Hematopoietic multipotent progenitor cell treated with erythropoietin and hydrocortisone succinate and interleukin-3 and kit ligand, for 8 days (in vitro differentiated cells): ENCODE measurements around the gene LCE1C.

ENCODE experiments used
- DNase-seq: peaks from one replicate; pipeline ENCODE4 v3.0.0-alpha.2; 2015

LCE1C gene

DNA sequence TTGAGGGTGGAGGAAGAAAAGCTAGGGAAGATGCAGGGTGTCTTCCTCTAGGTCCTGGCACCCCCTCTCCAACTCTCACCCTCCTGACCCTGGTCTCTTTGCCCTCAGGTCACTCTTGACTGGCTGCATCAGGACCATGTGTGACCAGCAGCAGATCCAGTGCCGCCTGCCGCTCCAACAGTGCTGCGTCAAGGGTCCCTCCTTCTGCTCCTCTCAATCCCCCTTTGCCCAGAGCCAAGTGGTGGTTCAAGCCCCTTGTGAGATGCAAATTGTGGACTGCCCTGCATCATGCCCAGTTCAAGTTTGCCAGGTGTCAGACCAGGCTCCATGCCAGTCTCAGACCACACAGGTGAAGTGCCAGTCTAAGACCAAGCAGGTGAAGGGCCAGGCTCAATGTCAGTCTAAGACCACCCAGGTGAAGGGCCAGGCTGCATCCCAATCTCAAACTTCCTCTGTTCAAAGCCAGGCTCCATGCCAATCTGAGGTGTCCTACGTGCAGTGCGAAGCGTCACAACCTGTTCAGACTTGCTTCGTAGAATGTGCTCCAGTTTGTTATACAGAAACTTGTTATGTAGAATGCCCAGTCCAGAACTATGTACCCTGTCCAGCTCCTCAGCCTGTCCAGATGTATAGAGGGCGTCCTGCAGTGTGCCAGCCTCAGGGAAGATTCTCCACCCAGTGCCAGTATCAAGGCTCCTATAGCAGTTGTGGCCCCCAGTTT, 46.8 kb downstream of the LCE1C start:
- DNase-seq, result no peak

DNA sequence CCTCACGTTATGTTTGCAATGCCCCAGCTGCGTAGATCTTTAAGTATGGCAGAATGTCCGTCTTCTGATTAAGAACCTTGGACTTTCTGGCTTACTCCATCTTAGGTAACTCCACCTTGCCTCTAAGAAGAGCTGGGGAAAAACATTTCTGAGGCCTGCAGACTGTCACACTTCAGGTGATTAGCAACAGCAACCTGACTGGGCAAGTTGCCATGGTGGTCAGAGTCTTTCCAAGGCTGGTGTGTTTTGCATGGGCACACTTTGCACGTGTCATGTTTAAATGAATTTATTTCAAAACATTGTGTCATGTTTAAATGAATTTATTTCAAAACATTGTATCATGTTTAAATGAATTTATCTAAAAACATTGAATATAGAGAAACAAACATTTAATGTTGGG, 47.8 kb downstream of the LCE1C start:
- no peak for DNase-seq

DNA sequence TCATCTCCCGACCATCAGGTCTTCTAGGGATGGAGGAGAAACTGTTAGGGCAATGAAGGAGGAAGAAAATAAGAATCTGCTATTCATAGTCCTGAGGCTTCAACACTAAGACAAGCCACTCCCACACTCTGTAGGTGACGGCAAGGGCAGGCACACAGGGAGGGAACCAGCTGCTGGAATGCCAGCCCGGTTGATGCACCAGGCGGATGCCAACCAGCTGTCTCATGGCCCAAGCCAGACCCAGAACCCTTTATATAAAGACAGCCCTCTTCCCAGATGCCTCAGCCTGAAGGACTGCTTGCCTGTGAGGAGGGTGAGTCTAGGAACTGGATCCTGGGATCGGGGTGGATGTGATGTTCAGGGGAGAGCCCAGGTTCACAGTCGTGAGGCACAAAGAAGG, 48.7 kb downstream of the LCE1C start, which contains the start of gene KPRP:
KPRP (plus strand) TSS at position 279 of the 400 bp plus-strand sequence. CDS start 1,564 bp downstream, outside the sequence.
- no peak for DNase-seq

GRCh38 chr1:152756872-152757271, 49.6 kb downstream of the LCE1C start:
- DNase-seq, result no peak
